Bone marrow (tissue), 2 donors: ENCODE results near the gene ADARB2.
A peak's percentile ranks its signal among the peaks of the same experiment; 100 is the strongest.
"Not testable (repeated sequence)": the region's sequence is repeated elsewhere in the genome, so short reads cannot be mapped to it uniquely, and the experiment has no call there.

Experiments used
- DNase-seq, 2 donors: peaks; one replicate each; lab custom pipeline; 2025; lab: John Stamatoyannopoulos, UW

Gene ADARB2

DNA sequence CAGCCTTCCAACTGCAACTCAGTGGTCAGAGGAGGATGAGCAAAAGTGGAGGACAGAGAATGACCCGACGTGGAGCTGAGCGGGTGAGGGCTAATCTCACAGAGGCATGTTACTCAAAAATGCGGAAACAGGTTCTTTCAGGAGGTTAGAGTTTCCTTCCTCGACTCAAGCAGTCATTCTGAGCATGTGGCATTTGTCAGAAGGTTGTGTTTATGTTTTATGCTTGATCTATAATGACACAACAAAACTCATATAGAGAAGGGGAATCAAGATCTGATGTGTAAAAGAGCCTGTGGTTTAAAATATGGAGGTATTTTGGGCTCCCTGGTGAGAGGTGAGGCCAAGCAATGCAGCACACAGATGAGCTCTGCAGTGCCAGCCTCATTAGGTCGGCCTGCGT, 311.4 kb downstream of the ADARB2 start:
- peak in 1 of 2 donors; percentile 8 for DNase-seq

DNA sequence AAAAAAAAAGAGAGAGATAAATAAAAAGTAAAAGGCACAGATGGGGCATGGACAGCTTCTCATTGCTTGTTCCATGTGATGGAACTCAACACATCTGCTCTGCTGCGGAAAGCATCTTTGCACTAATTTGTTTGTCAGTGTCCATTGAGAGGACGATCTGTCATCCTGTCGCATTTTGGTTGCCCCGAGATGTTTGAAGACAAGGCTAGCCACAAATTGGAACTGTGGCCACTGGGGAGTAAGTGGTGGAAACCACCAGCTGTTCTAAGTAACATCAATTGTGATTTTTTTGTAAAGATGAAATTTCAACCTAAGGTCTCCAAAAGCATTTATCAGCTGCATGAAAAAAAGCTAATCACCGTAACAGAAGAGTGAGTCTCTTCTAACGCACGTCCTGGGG, 312.7 kb downstream of the ADARB2 start:
- no peak for DNase-seq

DNA sequence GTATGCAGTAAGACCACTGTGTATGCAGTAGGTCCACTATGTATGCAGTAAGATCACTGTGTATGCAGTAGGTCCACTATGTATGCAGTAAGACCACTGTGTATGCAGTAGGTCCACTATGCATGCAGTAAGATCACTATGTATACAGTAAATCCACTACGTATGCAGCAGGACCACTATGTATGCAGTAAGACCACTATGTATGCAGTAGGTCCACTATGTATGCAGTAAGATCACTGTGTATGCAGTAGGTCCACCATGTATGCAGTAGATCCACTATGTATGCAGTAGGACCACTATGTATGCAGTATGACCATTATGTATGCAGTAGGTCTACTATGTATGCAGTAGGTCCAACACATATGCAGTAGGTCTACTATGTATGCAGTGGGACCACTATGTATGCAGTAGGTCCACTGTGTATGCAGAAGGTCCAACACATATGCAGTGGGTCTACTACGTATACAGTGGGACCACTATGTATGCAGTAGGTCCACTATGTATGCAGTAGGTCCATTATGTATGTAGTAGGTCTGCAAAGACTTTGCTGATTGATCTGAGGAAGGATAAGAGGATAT, 313.6 kb downstream of the ADARB2 start:
- DNase-seq = no peak

GRCh38 chr10:1422275-1422674, 315.1 kb downstream of the ADARB2 start:
- no peak for DNase-seq

DNA sequence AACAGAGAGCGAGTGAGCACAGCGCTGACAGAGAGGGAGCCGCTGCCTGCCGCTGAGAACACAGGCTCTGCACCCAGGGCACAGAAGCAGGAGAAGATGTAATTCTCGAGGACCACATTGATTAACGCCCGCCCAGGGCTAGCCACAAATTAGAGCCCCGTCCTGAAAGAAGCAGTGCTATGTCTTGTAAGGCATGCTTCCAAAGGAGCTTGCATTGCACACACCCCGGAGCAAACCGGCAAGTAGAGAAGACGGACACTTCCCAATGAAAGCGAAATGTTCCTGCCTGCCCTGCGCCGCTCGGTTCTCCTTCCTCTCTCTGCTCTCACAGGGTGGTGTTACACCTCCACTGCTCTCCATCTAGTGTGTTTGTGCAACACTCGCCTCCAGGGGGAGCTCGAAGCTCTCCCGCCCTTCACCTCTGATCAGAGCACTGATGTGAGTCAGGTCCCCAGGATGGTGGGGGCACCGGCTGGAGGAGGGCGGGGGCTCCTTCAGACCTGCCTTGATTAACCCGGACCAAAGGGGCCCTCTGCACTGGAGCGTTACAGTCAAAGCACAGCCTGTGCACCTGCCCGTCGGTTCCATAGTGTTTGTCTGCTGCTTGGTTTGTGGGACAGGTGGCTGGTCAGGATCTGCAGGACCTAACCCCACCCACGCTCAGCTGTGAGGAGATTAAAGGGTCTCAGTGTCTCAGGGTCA, 316.5 kb downstream of the ADARB2 start:
- DNase-seq = peak; percentile 1 to 8

DNA sequence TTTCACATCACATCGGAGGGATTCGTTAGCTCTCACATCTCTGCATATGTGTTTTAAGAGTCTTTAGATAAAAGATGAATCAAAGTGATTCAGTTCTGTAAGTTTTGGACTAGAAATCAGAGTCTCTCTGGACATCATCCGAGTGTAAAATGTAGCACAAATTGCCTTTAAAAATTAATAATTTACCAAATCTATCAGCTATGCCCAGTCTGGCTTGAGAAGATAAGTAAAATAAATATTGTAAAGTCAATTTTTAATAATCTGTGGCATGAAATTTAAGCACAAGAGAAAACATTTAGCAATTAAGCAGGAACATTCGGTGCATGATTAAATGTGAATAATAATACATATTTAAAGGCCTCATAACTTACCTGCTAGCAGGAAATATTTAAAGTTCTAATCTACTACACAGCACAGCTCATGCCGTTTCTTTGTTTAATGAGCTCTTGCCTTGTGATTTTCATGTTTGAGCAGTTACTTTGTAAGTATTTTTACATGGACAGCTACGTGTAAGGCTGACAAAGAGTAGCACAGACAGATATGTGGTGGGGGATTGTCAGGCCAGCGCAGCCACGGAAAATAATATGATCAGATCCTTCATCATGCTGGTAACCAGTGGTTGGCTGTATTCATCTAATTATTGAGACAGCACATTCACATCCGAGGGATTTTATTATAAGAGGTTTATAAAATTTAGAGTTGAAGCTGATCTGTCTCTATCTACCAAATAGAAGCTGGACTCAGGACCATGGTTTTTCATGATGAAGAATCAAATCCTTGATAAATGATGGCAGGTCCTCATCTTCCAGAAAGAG, 317.3 kb downstream of the ADARB2 start:
- no peak for DNase-seq

GRCh38 chr10:1418031-1418550, 319.2 kb downstream of the ADARB2 start:
- DNase-seq = no peak

GRCh38 chr10:1417574-1417973, 319.8 kb downstream of the ADARB2 start:
- no peak for DNase-seq

GRCh38 chr10:1416456-1417037, 320.8 kb downstream of the ADARB2 start:
- DNase-seq = no peak

DNA sequence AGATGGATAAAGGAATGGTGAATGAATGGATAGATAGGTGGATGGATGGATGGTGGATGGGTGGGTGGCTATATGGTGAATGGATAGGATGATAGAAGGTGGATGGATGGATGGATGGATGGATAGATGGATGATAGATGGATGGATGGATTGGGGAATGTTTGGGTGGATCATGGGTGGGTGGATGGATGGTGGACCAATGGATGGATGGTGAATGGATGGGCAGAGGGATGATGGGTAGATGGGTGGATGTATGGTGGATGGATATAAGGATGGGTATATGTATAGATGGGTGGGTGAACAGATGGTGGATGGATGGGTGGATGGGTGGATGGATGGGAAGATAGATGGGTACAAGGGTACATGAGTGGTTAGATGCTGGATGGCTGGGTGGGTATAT, 322.4 kb downstream of the ADARB2 start:
- DNase-seq = no peak

GRCh38 chr10:1414346-1414745, 323.0 kb downstream of the ADARB2 start:
- DNase-seq = not testable (repeated sequence)

DNA sequence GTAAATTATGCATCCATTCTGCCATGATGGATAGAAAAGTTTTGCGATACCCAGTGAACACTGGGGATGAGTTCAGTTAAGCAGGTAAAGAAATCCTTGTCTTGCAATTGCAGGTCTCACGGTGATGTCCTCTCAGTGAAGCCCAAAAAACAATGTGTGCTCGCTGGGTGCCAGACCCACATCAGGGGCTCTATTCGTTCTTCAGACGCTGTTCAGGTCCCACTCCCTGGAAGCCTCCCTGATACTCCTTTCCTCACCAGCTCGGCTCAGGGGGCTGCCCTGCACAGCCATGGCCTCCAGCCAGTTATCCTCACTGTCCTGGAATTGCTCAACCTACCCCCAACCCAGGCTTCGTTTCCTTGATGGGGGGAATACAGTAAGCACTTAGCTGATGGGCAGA, 323.5 kb downstream of the ADARB2 start:
- no peak for DNase-seq

- DNase-seq = no peak
Observed at GRCh38 chr10:1413256-1413655, 324.1 kb downstream of the ADARB2 start.

DNA sequence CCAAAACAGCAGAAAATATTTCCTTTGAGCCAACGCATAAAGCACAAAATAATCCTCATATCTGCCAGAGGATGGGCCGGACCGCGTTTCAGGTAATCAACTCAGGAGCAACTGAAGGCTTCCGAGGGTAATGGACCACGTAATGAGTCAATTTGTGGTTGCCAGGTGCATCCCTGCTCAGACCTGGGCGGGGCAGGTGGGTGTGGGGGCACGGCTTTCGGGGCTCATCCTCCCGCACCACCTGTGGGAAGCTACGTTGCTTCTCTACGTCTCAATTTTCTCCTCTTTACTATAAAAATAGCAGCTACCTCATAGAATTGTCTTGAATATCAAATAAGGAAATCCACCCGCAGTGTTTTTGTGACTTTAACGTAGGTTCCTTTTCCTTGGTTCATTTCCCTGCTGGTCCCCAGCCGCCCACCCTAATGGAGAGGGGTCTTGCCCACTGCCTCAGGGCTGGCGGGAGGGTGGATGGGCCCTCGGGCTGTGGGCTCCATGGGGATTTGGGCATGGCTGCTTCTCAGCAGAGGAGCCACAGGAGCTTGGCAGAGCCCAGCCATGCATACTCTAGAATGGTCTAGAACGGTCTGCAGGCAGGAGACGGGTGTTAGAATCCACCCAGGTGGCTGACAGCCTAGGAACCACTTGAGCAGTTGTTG, 324.7 kb downstream of the ADARB2 start:
- no peak for DNase-seq

DNA sequence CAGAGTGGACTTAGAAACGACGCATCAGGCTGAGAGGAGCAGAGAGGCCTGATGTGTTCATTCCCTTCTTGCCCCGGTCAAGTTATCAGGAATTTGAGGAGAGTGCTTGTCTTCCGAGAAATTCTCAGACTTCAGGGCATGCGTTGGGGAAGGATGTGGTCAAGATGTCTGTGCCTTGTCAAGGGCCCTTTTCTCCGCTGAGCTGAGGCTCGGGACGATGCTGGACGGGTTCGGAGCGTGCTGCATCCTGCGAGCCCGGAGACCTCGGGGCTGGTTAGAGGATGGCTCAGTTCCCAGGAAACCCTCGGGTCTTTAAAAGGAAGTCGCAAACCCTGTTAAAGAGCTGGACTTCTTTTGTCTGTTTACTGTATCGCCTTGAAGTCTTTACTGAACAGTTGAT, 325.4 kb downstream of the ADARB2 start:
- no peak for DNase-seq

GRCh38 chr10:1411451-1411850, 325.9 kb downstream of the ADARB2 start:
- DNase-seq = no peak

DNA sequence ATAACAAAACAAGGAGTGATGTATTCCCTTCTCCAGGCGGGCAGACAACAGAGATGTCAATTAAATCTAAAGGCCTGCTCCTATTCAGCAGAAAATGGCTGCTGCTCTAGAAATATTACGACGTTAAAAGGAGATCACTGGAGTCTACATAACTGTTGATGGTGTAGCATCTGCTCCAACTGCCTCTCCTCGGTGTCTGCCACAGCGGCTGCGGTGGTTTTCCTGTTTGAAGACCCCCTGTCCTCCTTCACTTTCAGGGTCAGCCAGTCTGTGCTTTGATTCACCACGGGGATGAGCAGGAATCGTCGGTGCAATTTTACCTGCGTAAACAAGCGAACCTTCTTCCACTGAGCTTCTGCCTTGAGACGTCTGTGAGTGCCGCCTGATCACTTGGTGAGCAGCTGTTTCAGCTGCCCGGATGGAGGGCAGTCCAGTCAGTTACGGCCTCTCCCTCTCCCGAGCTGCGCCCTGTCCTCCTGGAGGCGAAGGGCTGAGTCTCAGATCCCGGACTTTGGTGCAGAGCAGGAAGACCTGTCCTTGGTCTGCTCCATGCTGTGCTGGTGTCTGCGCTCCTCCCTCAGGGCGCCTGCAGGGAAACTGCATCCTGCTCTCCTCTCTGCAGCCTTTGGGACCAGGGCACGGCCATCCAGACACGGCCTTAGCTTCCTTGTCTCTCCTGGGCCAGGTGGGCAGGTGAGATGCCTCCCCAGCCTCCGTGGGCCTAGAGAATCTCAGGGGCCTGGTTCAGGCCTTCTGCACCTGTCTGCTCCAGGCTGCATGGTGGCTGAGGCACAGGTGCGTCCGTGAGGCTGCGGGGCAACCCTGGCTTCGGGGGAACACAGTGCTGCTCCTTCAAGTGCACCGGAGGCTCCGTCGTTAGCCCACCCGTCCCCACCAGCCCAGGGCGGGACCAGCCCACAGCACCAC, 326.6 kb downstream of the ADARB2 start:
- no peak for DNase-seq

DNA sequence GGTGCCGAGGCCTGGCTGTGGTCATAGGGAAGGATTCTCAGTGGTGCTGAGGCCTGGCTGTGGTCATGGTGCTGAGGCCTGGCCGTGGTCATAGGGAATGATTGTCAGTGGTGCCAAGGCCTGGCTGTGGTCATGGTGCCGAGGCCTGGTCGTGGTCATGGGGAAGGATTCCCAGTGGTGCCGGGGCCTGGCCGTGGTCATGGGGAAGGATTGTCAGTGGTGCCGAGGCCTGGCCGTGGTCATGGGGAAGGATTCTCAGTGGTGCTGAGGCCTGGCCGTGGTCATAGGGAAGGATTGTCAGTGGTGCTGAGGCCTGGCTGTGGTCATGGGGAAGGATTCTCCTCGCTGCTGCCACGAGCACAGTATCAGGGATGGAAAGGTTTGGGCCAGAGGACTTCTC, 327.3 kb downstream of the ADARB2 start:
- no peak for DNase-seq

- DNase-seq = no peak
Observed at GRCh38 chr10:1409392-1409791, 327.9 kb downstream of the ADARB2 start.

- no peak for DNase-seq
Observed at GRCh38 chr10:1408651-1409367, 328.5 kb downstream of the ADARB2 start.
